ENCODE data around the gene ZSWIM9. TPM values are rescaled to one million over a fixed set of nuclear protein-coding genes. Genes with fewer than 3 reads are reported as not detected.

ZSWIM9 gene
- total RNA-seq = 10 to 100 TPM in 1 of 2 donors, 1 to 10 TPM in 1; 9.9 to 13.0 TPM
- polyA plus RNA-seq (2013, experiment 1 of 2) = 6.1 TPM
- 5.6 TPM for polyA plus RNA-seq (2013, experiment 2 of 2)
- long read RNA-seq, experiment 1, partial matches to known transcripts = 0 of 1 reads
- long read RNA-seq, experiment 1, other reads (novel, unspliced or antisense) = 1 of 1 reads
- long read RNA-seq, experiment 2, partial matches to known transcripts = 1 of 10 reads
- long read RNA-seq, experiment 2, other reads (novel, unspliced or antisense) = 7 of 10 reads
- long read RNA-seq, experiment 3, partial matches to known transcripts = 1 of 1 reads
- long read RNA-seq, experiment 3, other reads (novel, unspliced or antisense) = 0 of 1 reads
- long read RNA-seq, experiment 4, partial matches to known transcripts = 0 of 3 reads
- long read RNA-seq, experiment 4, other reads (novel, unspliced or antisense) = 3 of 3 reads

DNA sequence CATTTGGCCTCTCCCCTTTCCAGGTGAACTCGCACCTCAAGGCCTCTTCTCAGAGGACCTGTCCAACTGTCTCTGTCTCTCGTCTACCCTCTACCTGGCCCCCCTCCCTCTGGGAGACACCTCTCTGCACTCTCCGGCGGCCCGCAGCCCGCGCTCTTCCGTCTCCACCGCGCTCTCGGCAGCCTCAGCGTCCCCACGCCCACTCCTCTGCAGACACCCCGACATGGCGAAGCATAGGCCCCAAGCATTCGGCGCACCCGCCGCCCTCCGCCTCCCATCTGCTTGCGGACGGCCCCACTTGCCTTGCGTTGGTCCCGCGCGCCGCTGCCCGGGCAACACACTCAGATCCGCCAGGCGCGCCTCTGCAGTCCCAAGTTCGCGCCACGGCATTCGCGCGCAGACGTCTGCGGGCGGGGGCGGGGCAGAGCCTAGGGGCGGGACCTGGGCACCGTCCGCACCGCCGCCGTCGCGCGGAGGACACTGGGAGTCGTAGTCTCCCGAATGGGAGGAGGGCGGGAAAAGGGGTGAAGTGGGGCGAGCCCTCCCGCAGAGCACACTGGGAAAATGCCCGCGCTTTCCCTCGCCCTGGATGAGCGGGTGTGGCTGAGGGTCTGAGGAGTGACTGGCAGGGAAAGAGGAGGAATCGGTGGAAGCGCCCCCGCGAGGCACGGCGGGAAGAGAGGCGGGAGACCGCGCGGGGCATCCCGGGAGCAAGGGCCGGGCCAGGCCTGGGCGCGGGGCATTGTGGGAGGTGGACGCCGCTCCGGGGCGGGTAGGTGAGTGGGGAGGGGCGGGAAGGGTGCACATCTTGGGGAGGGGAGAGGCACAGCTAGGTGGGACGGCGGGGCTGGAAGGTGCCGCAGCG lies at the start of gene ZSWIM9, which contains the start of gene LIG1:
Gene ZSWIM9, plus strand, starts transcription at position 742 of the 865 bp plus-strand sequence. CDS start 1,123 bp downstream, outside the sequence.
Gene LIG1, minus strand, starts transcription at position 406 of the 865 bp plus-strand sequence. CDS start 4,778 bp downstream, outside the sequence.
- Histone ChIP-seq H3K4me1 (ENCODE audit: control insufficient read depth, insufficient read depth, low read length) (no peaks in the 10 kb centered on the region), H3K4me3 (ENCODE audit: low read length) (peak within 1 kb of the TSS; percentile 84), H3K9ac (ENCODE audit: extremely low read depth, low read length, poor library complexity, severe bottlenecking) (peak within 1 kb of the TSS; percentile 43), H3K36me3 (ENCODE audit: control insufficient read depth, insufficient read depth, low read length) (peaks cover 14% of the 10 kb centered on the region), H3K27me3 (ENCODE audit: control insufficient read depth, insufficient read depth, low read length, poor library complexity, severe bottlenecking) (no peaks in the 10 kb centered on the region), H3K27ac (ENCODE audit: low read depth, low read length) (peak within 1 kb of the TSS; percentile 95), H3K9me3 (ENCODE audit: control insufficient read depth, low read length) (no peaks in the 10 kb centered on the region)
- WGBS, 2 experiments (ENCODE audit: insufficient coverage in 1 of 2, insufficient read length in 1 of 2) = 0% methylated on average over 15 to 82 of the region's 82 CpGs
- Mint-ChIP-seq H3K27ac (peak within 1 kb of the TSS; percentile 99), H3K27me3 (ENCODE audit: insufficient read depth) (no peaks in the 10 kb centered on the region), H3K9me3 (no peaks in the 10 kb centered on the region), H3K4me1 (peaks cover 12% of the 10 kb centered on the region), H3K36me3 (ENCODE audit: low read depth) (peaks cover 27% of the 10 kb centered on the region), H3K4me3 (peak within 1 kb of the TSS; percentile 98)
- TF ChIP-seq, protein P1, sequence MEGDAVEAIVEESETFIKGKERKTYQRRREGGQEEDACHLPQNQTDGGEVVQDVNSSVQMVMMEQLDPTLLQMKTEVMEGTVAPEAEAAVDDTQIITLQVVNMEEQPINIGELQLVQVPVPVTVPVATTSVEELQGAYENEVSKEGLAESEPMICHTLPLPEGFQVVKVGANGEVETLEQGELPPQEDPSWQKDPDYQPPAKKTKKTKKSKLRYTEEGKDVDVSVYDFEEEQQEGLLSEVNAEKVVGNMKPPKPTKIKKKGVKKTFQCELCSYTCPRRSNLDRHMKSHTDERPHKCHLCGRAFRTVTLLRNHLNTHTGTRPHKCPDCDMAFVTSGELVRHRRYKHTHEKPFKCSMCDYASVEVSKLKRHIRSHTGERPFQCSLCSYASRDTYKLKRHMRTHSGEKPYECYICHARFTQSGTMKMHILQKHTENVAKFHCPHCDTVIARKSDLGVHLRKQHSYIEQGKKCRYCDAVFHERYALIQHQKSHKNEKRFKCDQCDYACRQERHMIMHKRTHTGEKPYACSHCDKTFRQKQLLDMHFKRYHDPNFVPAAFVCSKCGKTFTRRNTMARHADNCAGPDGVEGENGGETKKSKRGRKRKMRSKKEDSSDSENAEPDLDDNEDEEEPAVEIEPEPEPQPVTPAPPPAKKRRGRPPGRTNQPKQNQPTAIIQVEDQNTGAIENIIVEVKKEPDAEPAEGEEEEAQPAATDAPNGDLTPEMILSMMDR (conservative IDR thresholded peaks at IDR 0.05) = no peak
- peak; percentile 97 for DNase-seq

DNA sequence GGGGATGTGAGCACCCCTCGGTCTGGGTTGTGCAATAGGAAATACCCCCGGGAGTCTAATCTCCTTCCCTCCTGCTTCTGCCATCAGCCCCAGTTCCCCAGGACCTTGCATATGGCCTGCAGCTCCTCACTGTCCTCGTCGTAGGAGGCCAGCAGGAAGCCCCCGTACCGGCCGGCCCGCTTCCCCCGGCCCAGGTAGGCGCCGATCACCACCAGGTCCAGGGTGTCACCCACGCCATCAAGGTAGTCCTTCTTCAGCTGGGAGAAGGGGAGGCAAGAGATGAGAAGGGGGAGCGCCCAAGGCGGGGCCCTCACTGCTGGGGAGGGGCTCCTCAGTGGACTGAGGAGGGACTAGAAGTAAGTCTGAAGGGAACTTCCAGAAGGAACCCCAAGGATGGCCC lies 49.4 kb upstream of the ZSWIM9 start:
- Mint-ChIP-seq H3K27ac (no peak overlapping the region), H3K4me1 (no peaks in the 10 kb centered on the region), H3K4me3 (no peak overlapping the region), H3K27me3 (ENCODE audit: insufficient read depth) (no peaks in the 10 kb centered on the region), H3K36me3 (ENCODE audit: low read depth) (peaks cover 77% of the 10 kb centered on the region), H3K9me3 (no peaks in the 10 kb centered on the region)
- no peaks in the 10 kb centered on the region for H3K9me3 ChIP-seq (ENCODE audit: control insufficient read depth, low read length)
- H3K27ac ChIP-seq (ENCODE audit: low read depth, low read length) = no peak overlapping the region
- 88 to 94% methylated on average over 5 to 14 of the region's 14 CpGs for WGBS, 2 experiments (ENCODE audit: insufficient coverage in 1 of 2, insufficient read length in 1 of 2)
- no peak overlapping the region for H3K4me3 ChIP-seq (ENCODE audit: low read length)
- peaks cover 40% of the 10 kb centered on the region for H3K36me3 ChIP-seq (ENCODE audit: control insufficient read depth, insufficient read depth, low read length)
- TF ChIP-seq, protein P1 (conservative IDR thresholded peaks at IDR 0.05) = no peak
- no peaks in the 10 kb centered on the region for H3K27me3 ChIP-seq (ENCODE audit: control insufficient read depth, insufficient read depth, low read length, poor library complexity, severe bottlenecking)
- no peaks in the 10 kb centered on the region for H3K4me1 ChIP-seq (ENCODE audit: control insufficient read depth, insufficient read depth, low read length)
- H3K9ac ChIP-seq (ENCODE audit: extremely low read depth, low read length, poor library complexity, severe bottlenecking) = no peak overlapping the region
- DNase-seq = no peak

DNA sequence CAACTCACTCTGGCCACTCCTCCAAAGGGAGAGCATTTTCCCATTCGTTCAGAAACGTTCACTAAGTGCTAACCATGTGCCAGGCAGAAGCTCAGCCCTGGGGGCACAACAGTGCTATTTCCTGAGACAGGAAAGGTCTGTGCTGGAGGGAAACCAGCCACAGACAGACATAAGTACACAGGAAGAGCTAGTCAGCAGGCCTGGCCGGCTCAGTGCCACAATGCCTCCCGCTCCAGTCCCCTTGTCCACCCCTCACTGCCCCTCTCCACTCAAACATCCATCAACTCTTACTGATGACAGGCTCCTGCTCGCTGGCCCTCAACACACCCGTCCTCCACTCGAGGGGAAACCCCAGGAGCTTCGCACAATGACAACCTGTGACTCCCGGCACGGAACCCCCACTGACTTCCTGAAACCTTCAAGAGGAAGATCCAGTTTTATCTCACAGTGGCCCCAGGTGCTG lies 48.5 kb upstream of the ZSWIM9 start:
- Histone ChIP-seq H3K36me3 (ENCODE audit: control insufficient read depth, insufficient read depth, low read length) (peaks cover 43% of the 10 kb centered on the region), H3K9me3 (ENCODE audit: control insufficient read depth, low read length) (no peaks in the 10 kb centered on the region), H3K4me3 (ENCODE audit: low read length) (no peak overlapping the region), H3K27me3 (ENCODE audit: control insufficient read depth, insufficient read depth, low read length, poor library complexity, severe bottlenecking) (no peaks in the 10 kb centered on the region), H3K9ac (ENCODE audit: extremely low read depth, low read length, poor library complexity, severe bottlenecking) (no peak overlapping the region), H3K4me1 (ENCODE audit: control insufficient read depth, insufficient read depth, low read length) (no peaks in the 10 kb centered on the region), H3K27ac (ENCODE audit: low read depth, low read length) (no peak overlapping the region)
- TF ChIP-seq, protein P1 (conservative IDR thresholded peaks at IDR 0.05) = no peak
- H3K4me3 Mint-ChIP-seq = no peak overlapping the region
- no peak for DNase-seq
- WGBS, 2 experiments (ENCODE audit: insufficient coverage in 1 of 2, insufficient read length in 1 of 2) = 86 to 91% methylated on average over 8 to 10 of the region's 10 CpGs
- no peaks in the 10 kb centered on the region for H3K9me3 Mint-ChIP-seq
- peaks cover 78% of the 10 kb centered on the region for H3K36me3 Mint-ChIP-seq (ENCODE audit: low read depth)
- no peaks in the 10 kb centered on the region for H3K27me3 Mint-ChIP-seq (ENCODE audit: insufficient read depth)
- H3K27ac Mint-ChIP-seq = no peak overlapping the region
- H3K4me1 Mint-ChIP-seq = no peaks in the 10 kb centered on the region
